Stimulated activated CD8-positive, alpha-beta memory T cell treated with anti-CD3 and anti-CD28 coated beads, Interleukin-4, amount 100 ng/mL, for 4 hours (primary cell): ENCODE results near the gene HS6ST3.
"Not testable (repeated sequence)": the region's sequence is repeated elsewhere in the genome, so short reads cannot be mapped to it uniquely, and the experiment has no call there.

Experiments used
- DNase-seq, 2 donors: peaks; one replicate each; pipeline ENCODE4 v3.0.0-alpha.2; 2020; ENCODE audit warnings: low read depth in 2 of 2, low spot score in 1 of 2

The HS6ST3 gene

DNA sequence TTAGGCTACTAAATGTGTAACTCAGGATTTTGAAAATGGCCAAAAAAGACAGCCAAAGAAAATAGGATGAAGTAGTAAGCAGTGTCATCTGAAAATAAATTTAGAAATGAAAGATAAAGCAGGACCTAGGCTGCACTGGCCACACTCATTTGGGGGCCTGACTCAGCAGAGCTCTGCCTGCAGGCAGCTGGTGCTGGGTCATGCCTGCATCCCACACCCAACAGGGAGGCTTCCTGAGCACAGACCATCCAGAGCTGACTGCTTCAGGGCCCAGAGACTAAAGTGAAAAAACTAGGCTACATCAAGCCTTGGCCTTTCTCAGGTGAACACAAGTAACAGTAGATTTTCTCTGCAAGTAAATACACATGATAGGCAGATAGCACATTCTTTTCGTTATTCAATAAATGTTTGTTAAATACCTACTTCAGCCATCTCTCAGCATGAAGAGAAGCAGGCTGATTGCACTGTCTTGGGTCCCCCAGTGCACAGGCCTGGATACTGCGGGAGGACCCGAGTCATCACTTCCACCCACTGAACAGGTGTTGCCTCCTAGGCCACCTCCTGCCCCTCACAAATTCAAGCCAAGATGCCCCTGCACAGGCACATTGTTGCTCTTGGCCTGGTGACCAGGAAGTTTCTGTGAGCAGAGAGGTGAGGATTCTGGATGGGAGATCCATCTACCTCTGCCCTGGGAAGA is 620.4 kb downstream of the HS6ST3 start:
- DNase-seq, result no peak

DNA sequence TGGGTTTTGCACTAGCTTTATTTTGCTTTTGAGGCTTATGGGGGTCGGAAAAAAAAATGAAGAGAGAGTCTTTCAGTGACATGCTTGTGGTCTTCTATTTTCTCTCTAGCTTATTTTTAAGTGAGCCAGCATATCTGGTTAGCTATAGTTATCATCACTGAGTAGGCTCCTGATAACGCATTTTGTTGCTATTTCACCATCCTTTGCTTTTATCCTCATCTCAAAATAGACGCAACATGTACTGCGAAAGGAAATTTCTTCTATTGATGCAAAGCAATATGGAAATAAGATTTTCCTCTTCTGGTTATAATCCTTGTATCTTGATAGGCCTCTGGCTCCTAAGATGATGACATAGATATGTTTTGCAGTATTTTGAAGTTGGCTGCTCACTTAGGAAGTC is 630.5 kb downstream of the HS6ST3 start:
- DNase-seq, result no peak

DNA sequence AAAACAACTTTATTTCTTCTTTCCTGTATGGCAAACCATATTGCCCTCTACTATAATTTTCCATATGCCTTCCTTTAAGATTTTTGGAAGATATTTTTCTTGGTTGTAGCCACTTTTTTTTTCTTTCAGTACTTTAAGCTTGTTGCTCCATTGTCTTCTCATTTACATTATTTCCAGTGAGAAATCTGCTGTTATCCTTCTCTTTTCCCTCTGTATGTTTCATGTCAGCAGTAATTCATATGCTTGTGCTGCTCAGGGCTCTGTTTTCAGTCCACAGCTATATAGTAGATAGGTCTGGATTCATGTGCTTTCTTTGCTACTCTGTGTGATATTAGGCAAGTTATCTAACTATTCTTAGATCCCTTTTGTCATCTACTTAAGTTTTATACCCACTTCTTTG is 636.7 kb downstream of the HS6ST3 start:
- DNase-seq, result no peak

DNA sequence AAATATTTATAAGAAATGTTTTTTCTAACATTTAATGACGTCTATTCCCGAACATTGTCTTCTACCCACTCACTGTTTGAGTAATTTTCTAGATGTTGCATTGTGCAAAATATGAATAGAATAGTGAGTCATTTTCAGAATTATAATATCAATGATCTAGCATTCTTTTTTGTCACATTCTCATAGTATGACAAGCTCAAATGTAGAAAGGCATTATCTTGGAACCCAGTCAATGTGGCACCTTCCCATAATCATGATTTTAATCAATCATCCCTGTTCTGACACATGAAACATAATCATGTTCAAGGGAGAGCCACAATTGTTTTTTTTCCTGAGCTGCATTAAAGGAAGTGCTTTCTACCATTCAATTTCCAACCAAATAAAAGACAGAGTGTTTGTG is 638.6 kb downstream of the HS6ST3 start:
- no peak for DNase-seq

DNA sequence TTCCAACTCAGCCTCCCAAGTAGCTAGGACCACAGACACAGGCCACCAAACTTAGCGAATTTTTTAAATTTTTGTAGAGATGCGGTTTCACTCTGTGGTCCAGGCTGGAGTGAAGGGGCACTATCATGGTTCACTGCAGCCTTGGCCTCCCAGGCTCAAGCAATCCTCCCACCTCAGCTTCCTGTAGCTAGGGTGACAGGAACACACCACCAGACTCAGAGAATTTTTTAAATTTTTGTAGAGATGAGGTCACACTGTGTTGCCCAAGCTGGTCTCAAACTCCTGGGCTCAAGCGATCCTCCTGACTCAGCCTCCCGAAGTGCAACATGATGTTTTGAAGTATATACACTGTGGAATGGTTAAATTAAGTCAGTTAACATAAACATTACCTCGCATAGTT is 640.8 kb downstream of the HS6ST3 start:
- no peak for DNase-seq

DNA sequence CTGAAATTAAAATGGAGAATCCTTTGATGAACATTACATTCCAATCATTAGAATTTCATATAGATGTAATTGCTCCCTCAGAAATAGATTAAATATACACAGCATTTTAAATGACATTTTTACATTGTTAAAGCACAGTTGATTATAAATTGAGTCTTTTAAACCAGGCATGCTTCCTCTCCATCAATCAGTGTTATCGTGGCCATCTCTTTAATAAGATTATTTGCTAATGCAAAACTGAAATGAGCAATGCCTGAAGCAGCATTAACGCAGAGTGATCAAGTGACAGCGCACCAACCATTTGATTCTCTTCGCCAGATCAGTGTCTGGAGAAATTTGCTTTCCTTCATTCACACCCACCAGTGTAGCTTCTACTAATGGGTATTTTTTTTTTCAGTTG is 644.6 kb downstream of the HS6ST3 start:
- no peak for DNase-seq

DNA sequence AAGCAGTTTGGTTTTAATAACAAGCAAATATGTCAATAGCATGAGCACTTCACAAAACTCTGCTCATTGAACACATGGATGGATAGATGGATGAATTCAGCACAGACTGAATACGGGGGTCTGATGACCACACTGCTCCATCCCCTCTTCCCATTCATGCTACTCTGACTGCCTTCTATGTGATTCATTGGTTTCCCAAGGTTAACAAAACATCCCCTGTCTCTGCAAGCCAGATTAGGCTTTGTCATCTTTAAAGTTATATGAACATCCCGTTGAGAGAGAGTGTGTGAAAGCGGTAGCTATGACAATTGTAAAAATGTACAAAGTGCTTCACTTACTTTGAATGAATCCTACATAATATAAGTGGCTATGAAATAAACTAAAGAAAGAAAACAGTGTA is 651.9 kb downstream of the HS6ST3 start:
- DNase-seq, result no peak

DNA sequence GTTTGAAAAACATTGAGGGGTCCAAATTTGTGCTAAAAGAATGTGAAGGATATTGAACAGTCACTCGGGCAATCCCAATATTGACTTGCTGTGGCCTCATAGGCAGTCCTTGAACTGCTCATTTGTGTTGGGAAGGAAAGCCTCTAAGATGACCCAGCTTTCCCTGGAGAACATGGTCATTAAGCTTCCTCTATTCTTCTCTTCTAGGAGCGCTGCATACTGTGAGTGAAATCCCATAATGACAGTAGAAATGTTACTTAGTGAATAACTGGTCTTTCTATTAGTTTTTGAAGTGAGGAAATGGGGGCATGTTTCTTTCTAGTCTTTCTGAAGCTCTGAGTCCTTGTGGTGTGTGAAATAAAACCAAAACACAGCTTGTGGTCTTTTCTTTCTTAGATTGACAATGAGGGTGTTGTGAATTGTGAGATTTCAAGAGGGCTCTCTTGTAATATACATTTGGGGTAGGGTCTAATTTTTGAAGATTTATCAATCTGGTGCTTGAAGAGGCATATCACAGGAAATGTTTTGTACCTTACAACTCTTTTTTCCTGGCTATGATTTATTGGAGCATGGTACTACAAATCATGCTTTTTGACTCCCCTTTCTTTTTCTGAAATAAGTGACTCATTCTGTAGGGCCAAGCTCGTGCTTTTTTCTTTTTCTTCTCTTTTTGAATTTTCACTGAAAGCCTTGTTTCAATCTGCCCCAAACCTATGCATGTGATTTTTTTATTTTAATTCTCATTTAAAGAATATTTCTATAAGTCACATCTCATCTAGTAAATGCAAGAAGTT is 653.6 kb downstream of the HS6ST3 start:
- DNase-seq, result no peak

DNA sequence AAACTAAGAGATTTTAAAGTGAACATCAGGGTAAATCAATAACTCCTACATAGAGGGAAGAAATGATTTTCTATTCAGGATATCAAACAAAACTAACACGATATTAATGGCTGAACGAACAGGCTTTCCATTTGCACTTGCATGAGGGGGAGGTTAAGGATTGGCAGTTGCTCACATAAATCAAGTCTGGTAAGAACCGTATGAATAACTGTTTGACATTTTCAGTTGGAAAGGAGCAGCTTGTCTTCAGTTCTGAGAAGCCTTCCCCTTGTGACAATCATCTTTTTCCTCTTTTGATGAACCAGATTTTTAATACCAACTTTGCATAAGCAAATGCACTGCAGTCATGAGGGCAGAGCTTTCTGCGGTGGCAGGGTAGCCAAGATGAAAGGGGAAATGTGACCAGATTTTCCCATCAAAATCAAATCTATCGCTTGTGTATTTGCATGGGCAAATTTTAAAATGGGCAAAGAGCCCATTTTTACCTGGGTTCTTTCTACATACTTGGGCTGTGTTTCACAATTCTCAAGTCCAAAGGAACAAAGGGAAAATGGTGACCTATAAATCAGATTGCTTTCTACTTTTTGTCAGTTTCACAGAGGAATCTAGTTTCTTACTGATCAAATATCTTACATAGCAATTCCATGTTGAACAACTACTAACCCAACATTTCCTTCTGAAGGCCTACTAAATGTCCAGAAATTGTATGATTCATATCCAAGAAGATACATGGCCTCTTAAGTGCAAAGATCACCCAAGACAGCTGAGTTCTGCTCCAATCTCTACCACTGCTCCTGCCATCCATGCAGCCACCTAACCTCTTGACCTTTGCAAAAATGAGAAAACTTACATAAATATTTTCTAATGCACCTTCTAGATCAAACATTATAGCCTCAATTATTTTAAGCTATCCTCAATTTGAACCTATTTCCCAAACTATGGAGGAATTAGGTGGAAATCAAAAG is 654.7 kb downstream of the HS6ST3 start:
- no peak for DNase-seq

DNA sequence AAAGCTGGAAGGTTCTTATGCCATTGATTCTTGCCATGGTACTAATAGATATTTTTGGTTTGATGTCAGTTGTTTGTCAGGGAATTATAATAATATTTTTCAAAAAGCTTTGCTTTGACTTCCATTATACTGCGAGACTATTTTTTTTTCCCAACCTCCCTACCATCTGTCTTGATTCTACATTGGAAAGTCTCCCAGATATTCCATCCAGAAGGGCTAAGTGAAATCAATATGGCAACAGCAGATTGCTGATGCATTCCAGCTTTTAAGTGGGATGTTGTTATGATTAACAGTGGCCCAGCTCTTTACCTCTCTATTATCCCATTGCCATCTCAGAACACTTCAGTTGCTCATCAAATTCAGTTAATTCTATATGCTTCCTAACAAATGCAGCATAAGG is 657.0 kb downstream of the HS6ST3 start:
- DNase-seq, result no peak

DNA sequence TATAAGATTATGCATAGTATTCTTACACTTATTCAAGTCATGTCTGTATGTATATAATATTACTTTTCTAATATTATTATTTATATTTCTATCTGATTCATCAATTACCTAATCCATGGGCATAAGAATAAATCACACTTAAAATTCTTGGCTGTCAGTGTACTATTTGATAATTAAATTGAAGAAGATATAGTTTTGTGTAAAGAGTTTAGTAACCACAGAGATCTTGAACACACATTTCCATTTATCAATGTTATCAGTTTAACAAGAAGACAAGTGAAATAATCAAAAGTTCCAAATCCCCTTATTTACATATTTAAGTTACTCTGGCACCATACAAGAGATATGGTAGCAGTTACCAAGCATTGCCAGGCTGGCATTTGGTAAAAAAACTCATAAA is 659.9 kb downstream of the HS6ST3 start:
- DNase-seq, result no peak

DNA sequence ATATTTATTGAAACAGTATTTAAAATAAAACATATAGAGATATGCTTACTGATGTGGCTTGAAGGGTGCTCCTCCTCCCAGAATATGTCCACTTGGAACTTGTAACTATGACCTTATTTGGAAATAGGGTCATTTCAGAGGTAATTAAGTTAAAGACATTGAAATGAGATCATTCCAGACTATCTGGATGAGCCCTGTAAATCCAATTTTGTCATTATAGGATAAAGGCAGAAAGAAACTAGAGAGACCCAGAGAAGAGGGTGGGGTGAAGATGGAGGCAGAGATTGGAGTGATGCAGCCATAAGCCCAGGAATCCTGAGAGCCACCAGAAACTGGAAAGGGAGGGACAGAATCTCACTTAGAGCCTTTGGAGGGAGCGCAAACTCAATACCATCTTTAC is 661.2 kb downstream of the HS6ST3 start:
- DNase-seq, result no peak

DNA sequence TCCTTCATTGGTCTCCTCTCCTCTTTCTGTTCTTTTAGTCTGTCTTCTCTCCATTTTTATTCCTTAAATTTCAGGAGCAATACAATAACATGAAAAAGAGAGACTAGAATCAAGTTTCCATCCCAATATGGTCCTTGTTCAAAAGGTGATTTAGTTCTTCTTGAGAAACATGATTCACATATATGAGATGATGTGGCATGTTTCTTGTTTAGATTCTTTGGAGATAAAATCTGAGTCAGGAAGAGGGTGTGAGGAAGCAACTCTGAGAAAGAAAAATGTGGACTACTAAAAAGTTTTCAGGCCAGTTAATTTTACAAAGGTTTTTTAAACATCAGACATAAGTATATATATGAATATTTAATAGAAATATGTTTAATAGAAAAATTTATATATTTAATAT is 673.0 kb downstream of the HS6ST3 start:
- no peak for DNase-seq

DNA sequence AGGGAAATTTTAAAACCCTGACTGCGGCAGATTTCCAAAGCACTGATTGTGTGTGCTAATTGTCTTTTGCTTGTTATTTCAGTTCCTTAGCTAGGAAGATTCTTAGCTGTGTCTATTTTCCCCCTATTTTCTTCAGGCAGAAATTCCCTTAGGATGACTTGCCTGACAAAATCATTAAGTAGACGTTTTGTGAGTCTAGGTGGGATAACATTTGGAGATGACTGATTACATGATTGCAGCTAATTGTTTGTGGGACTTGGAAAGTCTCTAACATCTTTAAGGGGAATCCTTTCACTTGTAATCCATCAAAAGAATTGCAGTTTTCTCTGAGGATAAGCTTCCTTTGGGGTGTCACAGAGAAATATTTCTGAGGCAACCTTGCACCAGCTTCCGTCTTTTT is 676.4 kb downstream of the HS6ST3 start:
- no peak for DNase-seq

DNA sequence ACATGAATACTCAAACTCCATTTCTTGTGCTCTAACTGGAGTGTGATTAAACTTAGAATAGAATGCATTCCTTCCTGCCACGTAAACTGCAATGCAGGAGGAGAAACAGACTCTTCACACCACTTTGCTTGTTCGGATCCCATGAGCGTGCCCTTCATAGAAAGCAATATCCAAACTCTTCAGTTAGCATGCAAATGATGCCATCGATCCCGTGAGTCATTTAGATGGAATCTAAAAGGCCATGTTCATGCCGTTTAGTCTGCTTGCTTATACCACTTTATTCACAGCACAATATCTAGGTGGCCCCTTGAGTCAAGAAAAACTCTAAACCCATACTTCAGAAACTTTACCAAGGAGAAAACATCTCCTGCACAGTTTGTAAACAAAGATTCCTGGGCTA is 678.6 kb downstream of the HS6ST3 start:
- DNase-seq, result no peak

DNA sequence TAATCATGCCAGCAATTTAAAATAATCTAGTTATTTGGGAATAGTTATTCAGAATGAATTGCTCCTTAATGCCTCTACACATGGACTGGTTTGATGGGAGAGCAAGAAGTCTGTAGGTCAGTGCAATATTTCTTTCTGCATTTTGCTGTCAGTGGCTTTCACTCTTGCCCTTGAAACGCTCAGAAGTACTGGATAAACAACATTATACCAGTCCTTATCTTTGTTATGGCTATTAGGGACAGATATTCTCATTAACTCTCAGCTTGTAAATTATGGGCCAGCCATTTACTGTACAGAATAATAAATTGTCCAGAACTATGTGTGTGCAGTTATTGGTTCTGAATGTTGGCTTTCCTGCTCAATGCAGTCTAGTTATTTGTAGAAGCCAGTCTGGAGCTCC is 680.0 kb downstream of the HS6ST3 start:
- no peak for DNase-seq

DNA sequence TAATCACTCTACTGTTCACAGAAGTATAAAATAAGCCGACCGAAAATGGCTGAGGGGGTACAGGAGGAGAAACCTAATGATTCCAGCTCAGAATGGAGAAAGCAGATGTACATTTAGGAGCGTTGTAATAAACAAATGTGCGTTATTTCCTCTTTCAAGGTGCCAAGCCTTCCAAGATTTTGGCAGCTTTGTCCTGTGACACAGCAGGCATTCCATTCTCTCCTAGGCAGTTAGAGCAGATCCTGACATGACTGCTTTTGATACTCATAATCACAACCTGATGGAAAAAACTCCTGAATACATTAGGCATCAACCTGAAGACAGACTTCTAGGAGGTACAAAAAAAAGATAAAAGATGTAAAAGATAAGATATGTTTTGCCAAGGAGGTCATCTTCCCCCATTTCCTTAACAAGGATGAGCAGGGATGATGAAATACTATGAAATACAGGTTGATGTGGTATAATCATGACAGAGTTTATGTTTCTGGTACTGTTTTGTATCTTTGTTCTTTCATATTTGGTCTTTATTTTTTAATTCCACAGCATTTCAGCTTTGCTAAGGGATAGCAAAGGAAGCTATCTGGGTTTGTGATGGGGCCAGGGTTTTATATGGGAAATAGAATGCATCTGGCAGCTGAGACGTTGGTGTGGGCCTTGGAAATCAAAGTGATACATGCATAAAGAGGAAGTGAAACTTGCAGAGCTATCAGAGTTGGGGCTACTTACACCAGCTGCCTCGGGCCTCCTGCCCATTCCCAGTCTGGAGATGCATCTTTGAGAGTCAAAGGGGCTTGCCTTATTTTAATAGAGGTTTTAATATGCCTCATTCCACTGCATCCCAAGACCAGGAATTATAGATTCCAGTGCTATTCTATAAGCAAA is 681.8 kb downstream of the HS6ST3 start:
- DNase-seq, result no peak

DNA sequence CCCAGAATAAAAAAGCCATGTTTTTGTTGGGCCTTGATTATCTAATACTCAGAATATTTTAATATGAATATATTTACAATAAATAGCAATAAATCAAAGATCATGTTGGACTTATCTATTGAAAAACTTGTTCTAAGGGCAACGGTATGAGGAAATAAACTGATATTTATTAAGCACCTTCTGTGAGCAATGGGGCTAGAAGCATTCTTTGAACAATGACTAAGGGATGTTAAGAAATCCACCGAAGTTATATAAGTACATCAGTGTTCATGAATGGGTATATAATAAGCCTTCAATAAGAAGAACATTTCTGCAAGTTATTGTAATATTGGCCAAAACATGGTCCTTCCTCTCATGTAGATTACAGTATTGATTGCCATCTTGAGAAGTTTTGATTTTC is 682.5 kb downstream of the HS6ST3 start:
- no peak for DNase-seq

DNA sequence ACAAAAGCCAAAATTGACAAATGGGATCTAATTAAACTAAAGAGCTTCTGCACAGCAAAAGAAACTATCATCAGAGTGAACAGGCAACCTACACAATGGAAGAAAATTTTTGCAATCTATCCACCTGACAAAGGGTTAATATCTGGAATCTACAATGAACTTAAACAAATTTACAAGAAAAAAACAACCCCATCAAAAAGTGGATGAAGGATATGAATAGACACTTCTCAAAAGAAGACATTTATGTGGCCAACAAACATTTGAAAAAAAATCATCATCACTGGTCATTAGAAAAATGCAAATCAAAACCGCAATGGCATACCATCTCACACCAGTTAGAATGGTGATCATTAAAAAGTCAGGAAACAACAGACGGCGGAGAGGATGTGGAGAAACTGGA is 688.4 kb downstream of the HS6ST3 start:
- not testable (repeated sequence) for DNase-seq

DNA sequence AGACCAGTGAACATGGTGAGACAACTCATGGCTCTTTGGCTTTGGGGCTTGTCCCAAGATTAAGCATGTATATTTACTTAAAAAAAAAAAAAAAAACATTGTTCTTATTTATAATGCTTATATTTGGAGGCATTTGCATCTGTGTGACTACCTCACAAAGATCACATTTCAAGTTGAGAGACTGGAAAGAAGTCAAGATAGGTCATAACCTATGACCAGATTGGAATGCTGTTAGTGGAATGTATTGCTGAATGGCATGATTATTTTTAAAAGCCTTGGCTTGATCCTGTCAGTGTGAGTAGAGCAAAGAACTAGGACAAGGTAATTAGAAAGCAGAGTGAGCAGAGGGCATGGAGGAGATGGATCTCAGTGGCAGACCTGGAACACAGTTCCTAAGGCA is 689.8 kb downstream of the HS6ST3 start:
- no peak for DNase-seq

DNA sequence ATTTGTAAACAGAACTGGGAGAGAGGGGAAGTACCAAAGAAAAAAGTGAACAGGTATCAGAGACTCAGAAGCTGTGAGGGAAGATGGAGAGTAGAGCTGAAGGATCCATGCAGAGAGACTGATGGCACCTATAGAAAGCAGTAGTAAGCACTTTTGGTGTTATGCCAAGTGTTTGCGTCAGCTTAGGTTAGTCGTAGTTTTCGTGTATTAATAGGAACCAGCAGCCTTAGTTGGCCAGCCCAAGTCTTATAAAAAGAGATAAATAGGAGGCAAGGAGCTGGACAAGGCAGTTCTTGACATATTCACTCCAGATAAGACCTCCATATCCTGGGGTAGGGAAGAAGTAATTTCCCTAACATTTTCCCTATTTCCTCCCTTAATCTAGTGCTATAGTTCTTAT is 690.2 kb downstream of the HS6ST3 start:
- DNase-seq, result no peak
